HG02623 (cell line): ENCODE data around the gene MX2.
"Not testable (repeated sequence)": the region's sequence is repeated elsewhere in the genome, so short reads cannot be mapped to it uniquely, and the experiment has no call there.

Experiments used
- ATAC-seq: cut with Tn5 transposase; IDR thresholded peaks from one replicate; pipeline ENCODE4 v1.9.1; 2021; ENCODE audit warnings: moderate library complexity; ENCODE audit not compliant: unreplicated experiment

The MX2 gene, protein sequence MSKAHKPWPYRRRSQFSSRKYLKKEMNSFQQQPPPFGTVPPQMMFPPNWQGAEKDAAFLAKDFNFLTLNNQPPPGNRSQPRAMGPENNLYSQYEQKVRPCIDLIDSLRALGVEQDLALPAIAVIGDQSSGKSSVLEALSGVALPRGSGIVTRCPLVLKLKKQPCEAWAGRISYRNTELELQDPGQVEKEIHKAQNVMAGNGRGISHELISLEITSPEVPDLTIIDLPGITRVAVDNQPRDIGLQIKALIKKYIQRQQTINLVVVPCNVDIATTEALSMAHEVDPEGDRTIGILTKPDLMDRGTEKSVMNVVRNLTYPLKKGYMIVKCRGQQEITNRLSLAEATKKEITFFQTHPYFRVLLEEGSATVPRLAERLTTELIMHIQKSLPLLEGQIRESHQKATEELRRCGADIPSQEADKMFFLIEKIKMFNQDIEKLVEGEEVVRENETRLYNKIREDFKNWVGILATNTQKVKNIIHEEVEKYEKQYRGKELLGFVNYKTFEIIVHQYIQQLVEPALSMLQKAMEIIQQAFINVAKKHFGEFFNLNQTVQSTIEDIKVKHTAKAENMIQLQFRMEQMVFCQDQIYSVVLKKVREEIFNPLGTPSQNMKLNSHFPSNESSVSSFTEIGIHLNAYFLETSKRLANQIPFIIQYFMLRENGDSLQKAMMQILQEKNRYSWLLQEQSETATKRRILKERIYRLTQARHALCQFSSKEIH

DNA sequence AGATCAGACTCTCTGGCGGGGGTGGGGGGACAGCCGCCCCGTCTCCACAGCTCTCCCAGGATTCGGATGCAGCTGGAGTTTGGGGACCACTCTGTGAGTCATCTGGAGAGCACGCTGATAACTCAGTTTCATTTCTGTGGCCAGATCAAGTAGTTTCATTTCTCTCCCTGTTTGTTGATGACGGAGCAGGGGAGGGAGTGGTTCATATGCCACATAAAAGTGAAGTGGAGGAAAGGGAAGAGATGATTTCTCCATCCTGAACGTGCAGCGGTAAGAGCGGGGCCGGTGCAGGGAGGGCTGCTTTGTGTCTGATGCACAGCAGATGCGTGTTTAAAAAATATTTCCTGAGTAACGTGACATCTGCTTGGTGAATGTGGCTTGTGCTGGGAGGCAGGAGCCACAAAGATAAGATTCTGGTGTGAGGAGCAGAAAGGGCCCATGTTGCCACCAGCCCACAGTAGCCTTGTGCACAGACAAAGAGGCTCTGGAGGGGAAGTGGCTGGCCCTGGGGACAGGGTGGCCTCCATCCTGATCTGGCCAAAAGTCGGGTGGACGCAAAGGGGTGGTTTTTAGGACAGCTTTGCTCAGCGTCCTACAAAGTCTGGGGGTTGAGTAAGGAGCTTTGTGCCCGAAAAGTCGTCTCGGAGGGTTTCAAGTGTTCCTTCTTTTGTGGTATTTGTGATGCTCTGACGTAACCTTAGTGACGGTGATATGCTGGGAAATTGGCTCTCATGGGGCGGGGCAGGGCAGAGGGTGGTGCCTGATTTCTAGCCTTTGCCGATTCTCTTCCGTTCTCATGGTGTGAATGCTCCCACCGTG, at the start of gene MX2:
TSS of gene MX2 (plus strand) at position 242 of the 819 bp plus-strand sequence. CDS start 14,880 bp downstream, outside the sequence.
- peak; percentile 54 for ATAC-seq

- ATAC-seq = not testable (repeated sequence)
Measured at GRCh38 chr21:41313285-41314164, 48.3 kb upstream of the MX2 start.

GRCh38 chr21:41315726-41316125, 46.1 kb upstream of the MX2 start:
- ATAC-seq = no peak

DNA sequence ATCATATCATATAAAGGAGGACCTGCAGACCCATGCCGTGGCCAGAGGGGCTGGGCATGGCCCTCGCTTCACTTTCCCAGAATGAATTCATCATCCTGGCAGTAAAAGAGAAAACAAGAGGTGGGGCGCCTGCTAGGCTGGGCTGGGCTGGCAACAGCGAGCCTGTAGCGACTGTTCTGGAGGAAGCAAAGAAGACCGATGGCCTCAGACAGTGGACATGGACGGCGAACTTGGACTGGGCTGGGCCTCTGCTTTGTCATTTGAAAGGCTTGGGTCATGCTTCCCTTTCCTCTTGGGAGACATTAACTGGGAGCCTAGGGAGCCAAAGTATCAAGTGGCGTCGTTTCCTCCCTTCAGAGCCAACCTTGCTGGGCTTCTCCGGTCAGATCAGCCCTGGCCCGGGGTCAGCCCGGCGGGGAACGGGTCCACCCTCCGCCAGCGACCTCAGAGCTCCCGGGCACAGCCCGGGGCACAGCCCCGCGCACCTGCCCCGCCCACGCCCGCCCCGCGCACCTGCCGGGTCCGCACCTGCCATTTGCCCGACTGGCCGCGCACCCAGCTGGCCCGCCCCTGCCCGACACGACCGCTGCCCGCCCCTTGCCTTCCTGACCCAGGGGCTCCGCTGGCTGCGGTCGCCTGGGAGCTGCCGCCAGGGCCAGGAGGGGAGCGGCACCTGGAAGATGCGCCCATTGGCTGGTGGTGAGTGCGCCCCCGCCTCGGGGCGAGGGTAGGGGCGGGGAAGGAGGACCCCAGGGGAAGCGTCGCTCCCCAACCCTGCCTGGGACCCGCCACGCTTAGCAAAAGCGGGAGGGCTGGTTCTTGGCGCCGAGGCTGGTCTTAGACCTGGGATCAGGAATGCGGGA, 45.4 kb upstream of the MX2 start, which contains the start of gene FAM3B:
TSS of gene FAM3B (plus strand) at position 602 of the 863 bp plus-strand sequence. CDS start at position 681, 79 bp downstream.
- no peak for ATAC-seq

DNA sequence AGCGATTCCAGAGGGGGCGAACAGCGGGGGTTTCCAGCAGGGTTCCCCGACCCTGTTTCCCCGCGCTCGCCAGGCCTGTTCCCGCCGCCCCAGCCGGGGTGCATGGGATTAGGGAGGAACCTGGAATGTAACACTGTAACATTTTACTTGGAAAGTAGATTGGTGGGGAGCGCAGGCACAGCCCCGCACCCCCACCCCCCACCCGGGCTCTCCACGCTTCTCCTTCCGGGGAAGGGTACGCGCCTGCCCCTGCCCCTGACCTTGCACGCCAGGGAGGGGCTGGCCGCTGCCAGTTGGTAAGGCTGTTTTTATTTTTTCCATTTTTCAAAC, 44.8 kb upstream of the MX2 start:
- ATAC-seq = no peak

DNA sequence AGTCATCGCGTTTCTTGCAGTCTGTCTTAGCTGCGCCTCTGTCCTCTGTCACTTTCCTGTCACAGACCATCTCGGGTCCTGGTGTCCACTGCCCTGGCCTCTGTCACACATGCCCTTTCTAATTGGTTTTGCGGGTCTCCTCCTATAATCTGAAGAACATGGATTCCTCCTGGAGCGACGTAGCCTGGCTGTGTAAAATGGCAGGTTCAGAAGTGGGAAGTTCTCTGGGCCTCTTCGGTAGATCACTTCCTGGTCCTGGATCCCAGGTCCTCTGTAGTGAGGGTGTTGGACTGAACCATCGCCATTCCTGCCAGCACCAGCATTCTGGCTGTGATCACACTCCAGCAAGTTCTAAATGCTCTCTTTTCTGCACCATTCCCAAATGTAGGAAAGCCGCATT, 44.4 kb upstream of the MX2 start:
- ATAC-seq = no peak

GRCh38 chr21:41318218-41318617, 43.6 kb upstream of the MX2 start:
- no peak for ATAC-seq

- ATAC-seq = no peak
Measured at GRCh38 chr21:41319273-41319672, 42.6 kb upstream of the MX2 start.

DNA sequence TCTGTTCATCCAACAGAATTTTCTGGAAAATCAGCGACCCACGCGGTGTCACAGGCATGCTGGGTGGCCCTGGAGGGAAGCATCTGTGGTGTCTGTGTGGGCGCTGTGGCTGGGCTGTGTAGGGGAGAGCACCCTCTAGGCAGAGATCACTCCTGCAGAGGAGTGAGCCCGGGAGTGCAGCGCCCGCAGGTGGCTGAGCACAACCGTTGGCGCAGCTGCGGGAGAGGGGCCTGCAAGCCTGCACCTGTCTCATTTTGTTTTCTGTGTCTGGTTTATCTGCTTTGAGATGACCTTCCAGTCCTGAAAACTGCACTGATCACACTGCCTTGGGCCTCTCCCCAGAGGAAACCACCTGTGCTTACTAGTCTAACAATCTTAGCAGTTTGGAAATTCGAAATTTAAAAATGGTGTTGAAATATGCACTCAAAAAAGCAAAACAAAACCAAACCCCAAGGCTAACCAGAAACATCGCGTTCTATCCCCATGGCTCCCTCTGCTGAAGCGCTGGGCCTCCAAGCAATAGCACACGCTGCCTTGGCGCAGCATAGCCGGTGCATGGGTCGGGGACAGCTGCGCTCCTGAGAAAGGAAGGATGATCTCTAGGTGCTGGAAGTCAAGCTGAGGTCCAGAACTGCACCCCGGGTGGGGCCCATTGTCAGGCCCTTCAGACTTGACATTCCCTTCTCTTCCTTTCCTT, 40.5 kb upstream of the MX2 start:
- no peak for ATAC-seq

- ATAC-seq = no peak
Measured at GRCh38 chr21:41321908-41322495, 39.8 kb upstream of the MX2 start.

DNA sequence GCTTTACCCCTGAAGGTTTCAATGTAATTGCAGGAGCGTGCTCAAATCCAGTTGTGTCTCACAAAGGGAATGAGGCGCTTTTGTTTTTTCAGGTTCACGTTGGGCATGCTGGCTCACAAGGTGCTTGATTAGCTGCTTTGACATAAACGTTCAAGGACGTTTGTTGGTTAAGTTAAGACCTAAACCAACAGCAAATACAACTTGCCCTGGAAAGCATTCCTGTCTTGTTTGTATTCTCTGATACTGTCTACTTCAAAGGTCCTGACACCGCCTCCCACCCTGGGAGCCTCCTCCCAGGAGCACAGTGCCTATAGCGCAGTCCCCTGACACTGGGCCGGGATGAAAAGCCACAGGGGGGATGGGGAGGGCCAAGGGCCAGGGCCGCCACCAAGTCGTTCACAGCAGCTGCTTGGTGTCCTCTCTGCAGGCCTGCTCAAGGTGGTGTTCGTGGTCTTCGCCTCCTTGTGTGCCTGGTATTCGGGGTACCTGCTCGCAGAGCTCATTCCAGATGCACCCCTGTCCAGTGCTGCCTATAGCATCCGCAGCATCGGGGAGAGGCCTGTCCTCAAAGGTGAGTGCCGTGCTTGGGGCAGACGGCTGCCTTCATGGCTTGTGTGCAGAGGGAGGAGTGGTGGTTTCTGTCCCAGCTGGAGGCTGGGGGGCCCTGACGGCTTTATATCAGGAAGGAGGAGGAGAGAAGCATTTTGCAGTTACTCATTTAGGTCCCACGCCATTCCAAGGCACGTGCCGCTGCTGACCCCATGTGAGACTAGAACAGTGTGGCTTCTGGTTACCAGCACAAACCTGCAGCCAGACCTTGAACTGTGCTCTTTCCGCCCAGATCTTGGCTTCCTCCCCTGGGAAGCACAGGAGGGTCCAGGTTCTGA, 39.1 kb upstream of the MX2 start:
- ATAC-seq = no peak

- ATAC-seq = no peak
Measured at GRCh38 chr21:41325138-41325912, 36.5 kb upstream of the MX2 start.

DNA sequence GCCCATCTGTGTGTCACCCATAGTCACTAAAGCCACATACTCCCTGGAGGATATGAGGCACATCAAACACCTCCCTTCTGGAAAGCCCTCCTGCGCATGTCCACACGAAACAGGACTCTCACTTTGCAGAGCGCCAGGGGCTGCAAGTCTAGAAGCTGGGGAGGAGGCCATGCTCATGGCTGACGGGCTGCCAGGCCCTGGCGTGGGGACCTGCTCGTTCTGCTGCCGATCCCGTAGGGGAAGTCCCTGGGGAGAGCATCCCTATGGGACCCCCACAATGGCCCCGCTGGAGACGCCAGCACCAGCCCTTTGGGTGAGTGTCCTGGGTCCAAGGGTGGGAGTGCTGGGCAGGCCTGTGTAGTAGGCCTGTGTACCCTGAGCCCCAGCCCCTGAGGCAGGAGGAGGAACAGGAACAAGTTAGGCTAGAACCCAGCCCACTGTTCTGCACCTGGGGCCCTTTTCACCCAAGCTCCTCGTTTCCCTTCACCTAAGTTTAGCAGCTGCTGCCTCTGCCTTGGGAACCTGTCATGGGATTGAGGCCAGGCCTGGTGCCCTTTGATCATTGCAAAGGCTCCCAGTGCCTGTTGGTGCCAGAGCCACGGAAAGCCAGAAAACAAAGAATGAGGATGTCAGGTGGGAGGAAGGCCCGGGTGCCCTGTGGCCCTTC, 35.3 kb upstream of the MX2 start:
- no peak for ATAC-seq

GRCh38 chr21:41327753-41328152, 34.1 kb upstream of the MX2 start:
- no peak for ATAC-seq

DNA sequence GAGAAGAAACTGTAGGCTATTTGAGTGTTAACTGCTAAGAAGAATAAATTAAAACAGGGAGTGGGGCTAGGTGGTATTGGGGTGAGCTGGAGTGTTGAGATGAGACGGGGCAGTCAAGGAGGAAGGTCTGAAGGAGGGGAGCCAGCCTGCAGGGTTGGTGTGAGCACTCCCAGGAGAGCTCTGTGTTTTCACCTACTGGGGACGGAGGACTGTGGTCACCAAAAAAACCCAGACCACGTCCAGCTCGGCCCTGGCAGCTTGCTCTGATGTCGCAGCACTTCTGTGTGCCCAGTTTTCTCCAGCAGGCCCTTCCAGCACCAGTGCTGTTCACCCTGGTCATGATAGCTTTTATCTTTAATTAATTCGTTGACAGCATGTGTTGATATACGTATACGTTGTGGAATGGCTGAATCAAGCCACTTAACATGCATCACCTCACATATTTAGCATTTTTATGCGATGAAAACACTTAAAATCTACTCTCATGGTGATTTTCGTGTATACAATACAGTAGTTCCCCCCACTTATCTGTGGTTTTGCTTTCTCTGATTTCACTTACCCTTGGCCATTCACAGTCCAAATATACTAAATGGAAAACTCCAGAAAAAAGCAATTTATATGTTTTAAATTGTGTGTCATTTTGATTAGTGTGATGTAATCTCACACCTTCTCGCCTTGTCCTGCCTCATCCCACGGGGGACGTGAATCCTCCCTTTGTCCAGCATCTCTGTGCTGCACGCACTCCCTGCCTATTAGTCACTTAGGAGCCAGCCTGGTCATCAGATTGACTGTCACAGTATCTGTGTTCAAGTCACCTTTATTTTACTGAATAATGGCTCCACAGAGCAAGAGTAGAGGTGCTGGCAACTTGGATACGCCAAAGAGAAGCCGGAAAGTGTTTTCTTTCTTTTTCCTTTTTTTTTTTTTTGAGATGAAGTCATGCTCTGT, 32.9 kb upstream of the MX2 start:
- ATAC-seq = no peak
